AG09319 (cell line): ENCODE results near the gene MKRN1.
"Not testable (repeated sequence)": the region's sequence is repeated elsewhere in the genome, so short reads cannot be mapped to it uniquely, and the experiment has no call there.

Source experiments
- DNase-seq: peaks from one replicate; pipeline ENCODE4 v3.0.0-alpha.2; 2010; ENCODE audit warnings: low read depth; ENCODE audit errors: extremely low read depth
- CTCF ChIP-seq: IDR thresholded peaks from 2 replicates; pipeline ENCODE4 v1.5.1; 2011; ENCODE audit warnings: low read depth, mild to moderate bottlenecking, inconsistent platforms, low read length, moderate library complexity

Gene MKRN1

GRCh38 chr7:140426130-140426529 lies 53.2 kb downstream of the MKRN1 start:
- no peak for TF ChIP-seq CTCF

GRCh38 chr7:140425718-140426117 lies 53.6 kb downstream of the MKRN1 start:
- DNase-seq = no peak
- TF ChIP-seq CTCF = no peak

More at GRCh38 chr7:140426130-140426529, 53.2 kb downstream of the MKRN1 start:
- DNase-seq = no peak

- no peak for DNase-seq
- no peak for TF ChIP-seq CTCF
Observed at GRCh38 chr7:140423501-140423900, 55.8 kb downstream of the MKRN1 start.

GRCh38 chr7:140421521-140421920 lies 57.8 kb downstream of the MKRN1 start:
- no peak for DNase-seq
- TF ChIP-seq CTCF = no peak

- DNase-seq = no peak
- TF ChIP-seq CTCF = no peak
Observed at GRCh38 chr7:140418653-140419052, 60.7 kb downstream of the MKRN1 start.

- not testable (repeated sequence) for DNase-seq
Observed at GRCh38 chr7:140418156-140418472, 61.2 kb downstream of the MKRN1 start.

- no peak for TF ChIP-seq CTCF
- no peak for DNase-seq
Observed at GRCh38 chr7:140417456-140418155, 61.7 kb downstream of the MKRN1 start.

- no peak for DNase-seq
- TF ChIP-seq CTCF = no peak
Observed at GRCh38 chr7:140416560-140416959, 62.7 kb downstream of the MKRN1 start.

GRCh38 chr7:140415816-140416215 lies 63.5 kb downstream of the MKRN1 start:
- DNase-seq = not testable (repeated sequence)
